ENCODE results near the gene TMEM187.

Gene TMEM187

DNA sequence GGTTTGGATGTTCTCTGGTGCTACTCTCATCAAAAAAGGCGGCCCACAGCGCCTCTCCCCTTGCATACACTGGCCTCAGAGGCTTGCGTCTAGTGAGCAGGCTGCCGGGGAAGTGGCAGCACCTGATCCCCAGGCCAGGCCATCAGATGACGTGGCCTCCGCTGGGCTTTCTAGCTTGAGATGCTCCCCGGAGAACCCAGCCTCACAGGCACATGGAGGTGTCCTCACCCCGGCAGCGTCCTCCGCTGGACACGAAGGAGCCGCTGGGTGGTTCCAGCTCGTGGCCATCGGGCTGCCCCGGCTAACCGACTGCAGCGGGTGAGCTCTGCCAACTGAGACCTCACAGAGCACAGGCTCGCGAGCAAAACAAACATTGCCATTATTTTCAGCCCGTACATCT, 34.4 kb downstream of the TMEM187 start:
- TF ChIP-seq, protein P1, sequence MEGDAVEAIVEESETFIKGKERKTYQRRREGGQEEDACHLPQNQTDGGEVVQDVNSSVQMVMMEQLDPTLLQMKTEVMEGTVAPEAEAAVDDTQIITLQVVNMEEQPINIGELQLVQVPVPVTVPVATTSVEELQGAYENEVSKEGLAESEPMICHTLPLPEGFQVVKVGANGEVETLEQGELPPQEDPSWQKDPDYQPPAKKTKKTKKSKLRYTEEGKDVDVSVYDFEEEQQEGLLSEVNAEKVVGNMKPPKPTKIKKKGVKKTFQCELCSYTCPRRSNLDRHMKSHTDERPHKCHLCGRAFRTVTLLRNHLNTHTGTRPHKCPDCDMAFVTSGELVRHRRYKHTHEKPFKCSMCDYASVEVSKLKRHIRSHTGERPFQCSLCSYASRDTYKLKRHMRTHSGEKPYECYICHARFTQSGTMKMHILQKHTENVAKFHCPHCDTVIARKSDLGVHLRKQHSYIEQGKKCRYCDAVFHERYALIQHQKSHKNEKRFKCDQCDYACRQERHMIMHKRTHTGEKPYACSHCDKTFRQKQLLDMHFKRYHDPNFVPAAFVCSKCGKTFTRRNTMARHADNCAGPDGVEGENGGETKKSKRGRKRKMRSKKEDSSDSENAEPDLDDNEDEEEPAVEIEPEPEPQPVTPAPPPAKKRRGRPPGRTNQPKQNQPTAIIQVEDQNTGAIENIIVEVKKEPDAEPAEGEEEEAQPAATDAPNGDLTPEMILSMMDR (IDR thresholded peaks at IDR 0.05) = no peak
- H3K79me2 ChIP-seq = no peaks in the 10 kb centered on the region
- no peak overlapping the region for H3K27ac ChIP-seq
- no peak overlapping the region for H3K4me3 ChIP-seq (ENCODE audit: low read depth, low read length)
- H3K27me3 ChIP-seq (ENCODE audit: control insufficient read depth, insufficient read depth, low read length) = no peaks in the 10 kb centered on the region
- no peaks in the 10 kb centered on the region for H3K4me1 ChIP-seq
- H3K9ac ChIP-seq = no peak overlapping the region
- no peaks in the 10 kb centered on the region for H3K9me3 ChIP-seq (ENCODE audit: control insufficient read depth, low read length)
- H2AFZ ChIP-seq = no peak overlapping the region
- no peak overlapping the region for H3K4me2 ChIP-seq (ENCODE audit: low read length)
- H3K36me3 ChIP-seq (ENCODE audit: control insufficient read depth, insufficient read depth, low read length) = no peaks in the 10 kb centered on the region

DNA sequence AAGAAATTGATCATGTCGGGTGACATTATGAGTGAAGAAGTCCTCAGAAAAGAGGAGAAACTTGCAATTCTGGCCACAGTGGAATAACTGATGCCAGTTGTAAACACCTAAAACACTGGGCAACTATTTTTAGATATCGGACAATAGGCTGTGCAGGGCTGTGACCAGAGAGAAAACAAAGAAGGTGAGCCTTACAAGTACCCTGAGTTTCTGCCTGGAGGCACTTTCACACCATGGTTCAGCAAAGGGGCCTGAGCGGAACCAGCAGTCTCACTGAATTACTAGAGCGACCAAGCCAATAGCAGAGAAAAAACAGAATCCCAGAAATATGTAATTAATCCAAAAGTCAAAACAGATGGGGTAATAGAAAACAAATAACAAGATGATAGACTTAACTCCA, 36.0 kb downstream of the TMEM187 start:
- Histone ChIP-seq H3K27me3 (ENCODE audit: control insufficient read depth, insufficient read depth, low read length) (no peaks in the 10 kb centered on the region), H2AFZ (no peak overlapping the region), H3K4me1 (no peaks in the 10 kb centered on the region), H3K4me2 (ENCODE audit: low read length) (no peak overlapping the region), H3K36me3 (ENCODE audit: control insufficient read depth, insufficient read depth, low read length) (no peaks in the 10 kb centered on the region), H3K4me3 (ENCODE audit: low read depth, low read length) (no peak overlapping the region), H3K9ac (no peak overlapping the region), H3K9me3 (ENCODE audit: control insufficient read depth, low read length) (no peaks in the 10 kb centered on the region), H3K27ac (no peak overlapping the region), H3K79me2 (no peaks in the 10 kb centered on the region)
- TF ChIP-seq, protein P1 (IDR thresholded peaks at IDR 0.05) = no peak

DNA sequence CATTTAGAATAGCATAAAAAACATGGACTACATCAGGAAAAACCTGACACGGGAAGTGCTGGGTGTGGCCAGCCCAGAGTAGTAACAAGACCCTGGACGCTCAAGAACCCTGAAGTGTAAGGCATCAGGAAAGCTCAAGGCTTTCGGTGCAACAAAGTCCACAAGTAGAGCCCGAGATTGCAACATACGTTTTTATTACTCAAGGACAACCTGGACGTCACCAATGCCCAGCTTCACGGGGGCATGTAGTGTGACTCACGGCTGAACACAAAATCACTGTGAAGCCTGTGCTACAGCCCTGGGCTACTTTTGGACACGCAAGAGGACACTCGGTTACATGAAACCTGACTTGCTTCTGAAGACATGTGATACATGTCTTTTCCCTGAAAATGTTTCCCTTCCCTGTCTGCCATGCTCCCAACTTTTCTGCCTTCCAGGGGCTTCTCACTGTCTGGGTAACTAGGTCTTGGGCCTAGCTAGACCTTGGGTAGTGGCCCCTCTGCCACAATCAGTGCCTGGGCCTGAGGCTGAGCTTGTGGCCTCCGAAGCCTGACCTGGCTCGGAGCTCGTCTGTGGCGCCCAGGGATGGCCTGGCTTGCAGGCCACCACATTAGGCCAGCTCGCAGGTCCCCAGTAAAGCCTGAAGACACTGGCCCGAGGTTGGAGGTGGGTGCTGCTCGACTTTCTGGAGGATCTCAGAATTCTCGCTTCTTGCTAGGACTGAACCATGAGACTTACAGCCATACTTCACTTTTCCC, 38.0 kb downstream of the TMEM187 start:
- Histone ChIP-seq H3K4me3 (ENCODE audit: low read depth, low read length) (no peak overlapping the region), H3K27me3 (ENCODE audit: control insufficient read depth, insufficient read depth, low read length) (no peaks in the 10 kb centered on the region), H3K79me2 (no peaks in the 10 kb centered on the region), H2AFZ (no peak overlapping the region), H3K4me2 (ENCODE audit: low read length) (no peak overlapping the region), H3K9ac (no peak overlapping the region), H3K4me1 (no peaks in the 10 kb centered on the region), H3K36me3 (ENCODE audit: control insufficient read depth, insufficient read depth, low read length) (no peaks in the 10 kb centered on the region), H3K9me3 (ENCODE audit: control insufficient read depth, low read length) (no peaks in the 10 kb centered on the region), H3K27ac (no peak overlapping the region)
- TF ChIP-seq, protein P1 (IDR thresholded peaks at IDR 0.05) = no peak

DNA sequence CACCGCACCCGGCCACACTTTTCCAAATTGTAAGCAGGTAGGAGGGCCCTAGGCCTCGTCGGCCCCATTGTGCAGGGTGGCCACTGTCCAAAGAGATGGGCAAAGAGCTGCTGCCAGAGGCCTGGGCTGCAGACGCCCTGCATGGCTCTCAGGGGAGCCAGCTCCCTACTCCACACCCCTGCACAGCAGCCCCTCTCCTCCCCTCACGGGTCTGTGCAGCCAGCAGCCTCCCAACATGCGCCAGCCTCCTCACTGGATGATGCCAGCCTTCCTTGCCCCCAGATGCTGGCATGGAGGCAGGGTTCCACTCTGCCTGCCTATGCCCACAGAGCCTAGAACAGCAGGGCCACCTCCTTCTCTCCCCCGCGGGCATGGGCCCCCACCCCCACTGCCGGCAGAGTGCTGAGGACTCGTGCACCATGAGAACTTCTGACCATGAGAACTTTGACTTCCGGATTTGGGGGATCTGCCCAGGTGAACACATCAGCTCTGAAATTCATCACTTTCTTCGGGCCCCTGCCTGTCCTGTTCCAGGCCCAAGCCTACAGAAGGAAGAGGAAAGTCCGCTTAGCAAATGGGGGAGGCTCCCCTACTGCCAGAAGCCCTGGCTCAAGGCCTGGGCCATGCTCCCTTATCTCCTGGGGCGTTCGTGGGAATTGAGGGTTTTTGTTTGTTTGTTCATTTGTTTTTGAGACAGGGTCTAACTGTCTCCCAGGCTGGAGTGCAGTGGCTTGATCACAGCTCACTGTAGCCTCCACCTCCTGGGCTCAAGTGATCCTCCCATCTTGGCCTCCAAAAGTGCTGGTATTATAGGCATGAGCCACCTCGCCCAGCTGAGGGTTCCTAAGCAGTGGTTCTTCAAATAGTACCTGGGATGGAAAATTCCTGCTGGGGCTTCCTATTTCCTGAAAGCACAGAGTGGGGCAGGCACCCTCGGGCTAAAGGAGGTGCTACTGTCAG, 39.1 kb downstream of the TMEM187 start:
- TF ChIP-seq, protein P1 (IDR thresholded peaks at IDR 0.05) = no peak
- Histone ChIP-seq H3K4me1 (no peaks in the 10 kb centered on the region), H3K27ac (no peak overlapping the region), H3K9ac (no peak overlapping the region), H2AFZ (no peak overlapping the region), H3K4me2 (ENCODE audit: low read length) (no peak overlapping the region), H3K4me3 (ENCODE audit: low read depth, low read length) (no peak overlapping the region), H3K27me3 (ENCODE audit: control insufficient read depth, insufficient read depth, low read length) (no peaks in the 10 kb centered on the region), H3K36me3 (ENCODE audit: control insufficient read depth, insufficient read depth, low read length) (no peaks in the 10 kb centered on the region), H3K79me2 (no peaks in the 10 kb centered on the region), H3K9me3 (ENCODE audit: control insufficient read depth, low read length) (no peaks in the 10 kb centered on the region)
